Breast epithelium (tissue), 4 donors: Measurements from ENCODE around the gene GHR. TPM values are rescaled to one million over a fixed set of nuclear protein-coding genes. Genes with fewer than 3 reads are reported as not detected.
A peak's percentile ranks its signal among the peaks of the same experiment; 100 is the strongest.
"Not testable (repeated sequence)": the region's sequence is repeated elsewhere in the genome, so short reads cannot be mapped to it uniquely, and the experiment has no call there.

ENCODE experiments used
- DNase-seq, 2 donors: peaks; one replicate each; pipeline ENCODE4 v3.0.0-alpha.2; 2019; ENCODE audit warnings: low spot score in 2 of 2
- H3K27ac ChIP-seq, 2 donors: fragments of 200-600 bp; sonication (generic) in 1 of 2; one replicate each; pipeline ENCODE4 v1.5.1; 2016 to 2019; ENCODE audit warnings: mild to moderate bottlenecking in 1 of 2
- H3K27me3 ChIP-seq, 2 donors: fragments of 200-600 bp; sonication (generic) in 1 of 2; one replicate each; pipeline versions ENCODE4 v1.5.1 to v1.6.0; 2017 to 2019; ENCODE audit warnings: control low read depth in 1 of 2, mild to moderate bottlenecking in 1 of 2
- H3K36me3 ChIP-seq: fragments of 200-600 bp; one replicate; pipeline ENCODE4 v1.5.1; 2019
- H3K4me1 ChIP-seq, 2 donors: fragments of 200-600 bp; sonication (generic); one replicate each; pipeline ENCODE4 v1.5.1; 2016 to 2019; ENCODE audit warnings: control low read depth in 1 of 2
- H3K4me3 ChIP-seq, 3 donors: fragments of 200-600 bp; sonication (generic); 1 replicate in 2 of 3; 2 replicates in 1 of 3; pipeline ENCODE4 v1.5.1; 2016 to 2019; ENCODE audit warnings: mild to moderate bottlenecking in 3 of 3, moderate library complexity in 2 of 3
- H3K9me3 ChIP-seq, 2 donors: fragments of 200-600 bp; sonication (generic) in 1 of 2; one replicate each; pipeline ENCODE4 v1.5.1; 2016 to 2019; ENCODE audit warnings: control low read depth in 1 of 2
- POLR2A ChIP-seq: fragments of 450-650 bp; IDR thresholded peaks from one replicate; pipeline ENCODE4 v1.6.1; 2016; ENCODE audit warnings: antibody characterized with exemption, mild to moderate bottlenecking, moderate library complexity
- POLR2AphosphoS5 ChIP-seq, 3 donors: sonication (generic); formaldehyde crosslinking; IDR thresholded peaks; one replicate each; pipeline ENCODE4 v1.6.1; 2017; ENCODE audit warnings: antibody characterized with exemption in 3 of 3
- intact Hi-C: fragments of 100-400 bp; cut with DNase I; formaldehyde crosslinking; loops from one replicate; pipeline ENCODE4 v1.15.1; 2023; ENCODE audit warnings: low total_unique reads
- total RNA-seq, 3 donors: library from RNA; depleted of rRNA; stranded (reverse); fragments of >200 nt; gene quantifications; one replicate each; pipeline ENCODE4 v1.1.0, GENCODE V29; 2016
- TF ChIP-seq, protein P1 (sequence below), 3 donors: fragments of 450-650 bp; IDR thresholded peaks; one replicate each; pipeline ENCODE4 v1.5.1; 2016 to 2017; ENCODE audit warnings: antibody characterized with exemption in 3 of 3, mild to moderate bottlenecking in 3 of 3, moderate library complexity in 3 of 3

The GHR gene
- total RNA-seq, 3 donors from 2014 or later, result 25.6 to 234 (median 26.5) TPM

DNA sequence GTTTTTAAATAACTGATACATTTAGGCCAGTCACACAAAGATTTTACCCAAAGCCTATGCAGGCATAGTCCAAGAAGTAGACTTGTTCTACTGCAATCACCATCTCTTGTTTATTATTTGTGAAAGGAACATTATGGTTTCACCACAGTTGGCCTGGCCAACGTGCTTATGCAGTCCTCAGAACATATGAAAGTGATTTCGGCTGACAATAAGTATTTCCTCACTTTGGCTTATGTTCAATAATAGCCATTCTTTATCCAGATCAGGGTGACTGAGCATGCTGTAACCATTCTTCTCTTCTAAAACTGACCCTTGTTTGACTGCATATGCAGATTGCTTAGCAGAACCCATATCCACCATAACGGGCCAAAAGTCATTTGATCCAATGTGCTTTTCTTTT, 256.8 kb downstream of the GHR start:
- no peaks in the 10 kb centered on the region for H3K27me3 ChIP-seq
- no peak overlapping the region for H3K27ac ChIP-seq
- H3K4me1 ChIP-seq, result no peaks in the 10 kb centered on the region
- DNase-seq, result no peak
- H3K4me3 ChIP-seq, result no peak overlapping the region
- TF ChIP-seq, protein P1, sequence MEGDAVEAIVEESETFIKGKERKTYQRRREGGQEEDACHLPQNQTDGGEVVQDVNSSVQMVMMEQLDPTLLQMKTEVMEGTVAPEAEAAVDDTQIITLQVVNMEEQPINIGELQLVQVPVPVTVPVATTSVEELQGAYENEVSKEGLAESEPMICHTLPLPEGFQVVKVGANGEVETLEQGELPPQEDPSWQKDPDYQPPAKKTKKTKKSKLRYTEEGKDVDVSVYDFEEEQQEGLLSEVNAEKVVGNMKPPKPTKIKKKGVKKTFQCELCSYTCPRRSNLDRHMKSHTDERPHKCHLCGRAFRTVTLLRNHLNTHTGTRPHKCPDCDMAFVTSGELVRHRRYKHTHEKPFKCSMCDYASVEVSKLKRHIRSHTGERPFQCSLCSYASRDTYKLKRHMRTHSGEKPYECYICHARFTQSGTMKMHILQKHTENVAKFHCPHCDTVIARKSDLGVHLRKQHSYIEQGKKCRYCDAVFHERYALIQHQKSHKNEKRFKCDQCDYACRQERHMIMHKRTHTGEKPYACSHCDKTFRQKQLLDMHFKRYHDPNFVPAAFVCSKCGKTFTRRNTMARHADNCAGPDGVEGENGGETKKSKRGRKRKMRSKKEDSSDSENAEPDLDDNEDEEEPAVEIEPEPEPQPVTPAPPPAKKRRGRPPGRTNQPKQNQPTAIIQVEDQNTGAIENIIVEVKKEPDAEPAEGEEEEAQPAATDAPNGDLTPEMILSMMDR (IDR thresholded peaks at IDR 0.05), result no peak
- no peak for TF ChIP-seq POLR2A
- no peak for TF ChIP-seq POLR2AphosphoS5 (IDR thresholded peaks at IDR 0.05)
- no peaks in the 10 kb centered on the region for H3K36me3 ChIP-seq
- intact Hi-C loops, result no loop called here
- H3K9me3 ChIP-seq, result peaks cover 14 to 15% of the 10 kb centered on the region in 2 donors

DNA sequence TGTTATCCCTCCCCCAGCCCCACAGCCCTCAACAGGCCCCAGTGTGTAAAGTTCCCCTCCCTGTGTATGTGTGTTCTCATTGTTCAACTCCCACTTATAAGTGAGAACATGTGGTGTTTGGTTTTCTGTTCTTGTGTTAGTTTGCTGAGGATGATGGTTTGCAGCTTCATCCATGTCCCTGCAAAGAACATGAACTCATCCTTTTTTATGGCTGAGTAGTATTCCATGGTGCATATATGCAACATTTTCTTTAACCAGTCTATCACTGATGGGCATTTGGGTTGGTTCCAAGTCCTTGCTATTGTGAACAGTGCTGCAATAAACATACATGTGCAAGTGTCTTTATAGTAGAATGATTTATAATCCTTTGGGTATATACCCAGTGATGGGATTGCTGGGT, 261.8 kb downstream of the GHR start:
- H3K27me3 ChIP-seq, H3K4me1 ChIP-seq, intact Hi-C loops, H3K27ac ChIP-seq, DNase-seq, H3K36me3 ChIP-seq, H3K4me3 ChIP-seq: not testable (repeated sequence)
- peaks cover 14 to 22% of the 10 kb centered on the region in 2 donors for H3K9me3 ChIP-seq

DNA sequence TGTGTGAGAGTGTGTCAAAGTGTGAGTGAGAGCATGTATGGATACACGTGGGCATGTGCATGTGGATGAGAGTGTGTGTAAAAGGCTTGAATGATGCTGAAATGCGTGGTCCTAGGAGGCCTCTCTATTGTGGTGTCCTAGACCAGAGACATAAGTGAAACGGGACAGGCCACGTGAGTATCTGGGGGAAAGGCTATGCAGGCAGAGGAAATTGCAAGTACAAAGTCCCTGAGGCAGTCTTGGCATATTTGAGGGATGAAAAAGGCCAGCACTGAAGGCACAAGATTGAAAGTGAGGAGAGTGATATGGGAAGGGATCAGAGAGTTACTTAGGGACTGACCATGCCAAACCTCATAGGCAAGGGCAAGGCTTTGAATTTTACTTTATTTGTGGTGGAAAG, 266.2 kb downstream of the GHR start:
- no peak for DNase-seq
- H3K27me3 ChIP-seq, result no peaks in the 10 kb centered on the region
- H3K27ac ChIP-seq, result no peak overlapping the region
- no peak overlapping the region for H3K4me3 ChIP-seq
- H3K9me3 ChIP-seq, result peaks cover 0 to 13% of the 10 kb centered on the region in 2 donors
- intact Hi-C loops, result no loop called here
- no peak for TF ChIP-seq POLR2AphosphoS5 (IDR thresholded peaks at IDR 0.05)
- no peak for TF ChIP-seq POLR2A
- TF ChIP-seq, protein P1 (IDR thresholded peaks at IDR 0.05), result no peak
- H3K4me1 ChIP-seq, result no peaks in the 10 kb centered on the region
- H3K36me3 ChIP-seq, result no peaks in the 10 kb centered on the region

DNA sequence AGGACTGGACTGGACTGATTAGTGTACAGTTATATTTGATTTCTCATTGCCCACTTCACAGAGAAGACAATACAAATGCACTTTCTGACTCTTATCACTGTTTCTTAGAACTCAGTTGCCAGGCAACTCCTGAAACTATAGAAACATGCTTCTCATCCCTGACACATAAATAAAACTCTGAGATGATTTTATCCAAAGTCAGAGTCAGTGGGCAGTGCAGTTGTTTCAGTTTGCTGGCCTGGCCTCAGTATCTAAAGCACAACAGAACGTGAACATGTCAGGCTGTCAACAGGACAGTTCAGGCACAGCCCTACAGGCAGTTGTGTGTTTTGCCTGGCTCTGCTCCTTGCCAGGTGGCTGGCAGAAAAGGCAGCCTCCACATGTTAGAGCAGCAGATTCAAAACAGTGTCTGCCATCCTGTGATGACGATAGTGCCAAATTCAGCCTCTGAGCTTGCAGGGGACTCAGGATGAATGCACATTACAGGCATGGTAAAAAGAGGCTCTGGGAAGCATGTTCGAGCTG, 268.2 kb downstream of the GHR start:
- intact Hi-C loops, result no loop called here
- Histone ChIP-seq H3K9me3 (peaks cover 0 to 1% of the 10 kb centered on the region in 2 donors), H3K36me3 (no peaks in the 10 kb centered on the region), H3K27me3 (no peaks in the 10 kb centered on the region), H3K27ac (peak overlapping the region in 1 of 2 donors; percentile 35), H3K4me3 (no peak overlapping the region), H3K4me1 (no peaks in the 10 kb centered on the region)
- TF ChIP-seq POLR2AphosphoS5 (IDR thresholded peaks at IDR 0.05), result no peak
- TF ChIP-seq, protein P1 (IDR thresholded peaks at IDR 0.05), result no peak
- TF ChIP-seq POLR2A, result no peak
- peak in 1 of 2 donors; percentile 19 for DNase-seq

DNA sequence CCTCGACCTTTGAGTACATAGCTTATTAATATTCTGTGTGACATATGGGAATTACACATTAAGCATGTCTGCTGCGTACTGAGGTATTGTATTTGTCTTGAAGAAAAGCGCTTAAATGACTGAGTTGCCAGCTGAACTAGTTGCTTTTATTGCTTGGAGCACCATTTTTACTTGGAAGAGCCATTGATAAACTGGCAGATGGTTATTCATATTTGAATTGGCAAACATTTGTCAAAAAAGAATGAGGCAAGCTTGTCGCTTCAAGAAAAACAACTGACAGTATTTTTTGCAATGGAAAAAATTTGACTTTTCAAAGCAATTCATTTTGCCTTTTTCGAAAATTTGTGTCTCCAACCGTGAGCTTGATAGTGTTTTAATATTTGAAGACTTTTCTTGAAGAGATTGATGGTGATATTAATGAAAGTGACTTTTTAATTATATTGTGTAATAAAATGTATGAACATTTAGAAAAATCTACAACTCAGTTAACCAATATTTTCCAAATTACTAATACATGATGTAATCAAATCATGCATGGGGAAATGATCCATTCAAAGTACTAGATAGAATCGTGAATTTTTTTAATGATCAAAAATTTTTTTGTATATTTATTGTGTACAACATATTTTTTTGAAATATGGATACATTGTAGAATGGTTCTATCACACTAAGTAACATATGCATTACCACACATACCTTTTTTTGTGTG, 278.3 kb downstream of the GHR start:
- H3K27ac ChIP-seq, result no peak overlapping the region
- no peaks in the 10 kb centered on the region for H3K27me3 ChIP-seq
- no peaks in the 10 kb centered on the region for H3K36me3 ChIP-seq
- no peaks in the 10 kb centered on the region for H3K4me1 ChIP-seq
- peaks cover 5 to 25% of the 10 kb centered on the region in 2 donors for H3K9me3 ChIP-seq
- TF ChIP-seq POLR2AphosphoS5 (IDR thresholded peaks at IDR 0.05) (no peak), POLR2A (no peak)
- TF ChIP-seq, protein P1 (IDR thresholded peaks at IDR 0.05), result no peak
- no peak overlapping the region for H3K4me3 ChIP-seq
- intact Hi-C loops, result no loop called here
- no peak for DNase-seq
